HL-60 (cell line): ENCODE data around the gene ARL13B.

Experiments used
- GABPA ChIP-seq: IDR thresholded peaks from 2 replicates; pipeline ENCODE4 v1.6.1; 2012; ENCODE audit warnings: low read depth
- POLR2AphosphoS5 ChIP-seq: IDR thresholded peaks from 2 replicates; pipeline ENCODE4 v1.6.1; 2012; ENCODE audit warnings: low read depth
- REST ChIP-seq: IDR thresholded peaks from 2 replicates; pipeline ENCODE4 v1.6.1; 2012; ENCODE audit warnings: low read depth; ENCODE audit not compliant: insufficient replicate concordance
- TF ChIP-seq, protein P1 (sequence below): IDR thresholded peaks from one replicate; pipeline ENCODE4 v1.5.1; 2011; ENCODE audit warnings: low read length, control low read depth, inconsistent platforms; ENCODE audit not compliant: insufficient read depth

GRCh38 chr3:94015025-94015424 lies 35.1 kb downstream of the ARL13B start:
- TF ChIP-seq GABPA: no peak
- TF ChIP-seq, protein P1, sequence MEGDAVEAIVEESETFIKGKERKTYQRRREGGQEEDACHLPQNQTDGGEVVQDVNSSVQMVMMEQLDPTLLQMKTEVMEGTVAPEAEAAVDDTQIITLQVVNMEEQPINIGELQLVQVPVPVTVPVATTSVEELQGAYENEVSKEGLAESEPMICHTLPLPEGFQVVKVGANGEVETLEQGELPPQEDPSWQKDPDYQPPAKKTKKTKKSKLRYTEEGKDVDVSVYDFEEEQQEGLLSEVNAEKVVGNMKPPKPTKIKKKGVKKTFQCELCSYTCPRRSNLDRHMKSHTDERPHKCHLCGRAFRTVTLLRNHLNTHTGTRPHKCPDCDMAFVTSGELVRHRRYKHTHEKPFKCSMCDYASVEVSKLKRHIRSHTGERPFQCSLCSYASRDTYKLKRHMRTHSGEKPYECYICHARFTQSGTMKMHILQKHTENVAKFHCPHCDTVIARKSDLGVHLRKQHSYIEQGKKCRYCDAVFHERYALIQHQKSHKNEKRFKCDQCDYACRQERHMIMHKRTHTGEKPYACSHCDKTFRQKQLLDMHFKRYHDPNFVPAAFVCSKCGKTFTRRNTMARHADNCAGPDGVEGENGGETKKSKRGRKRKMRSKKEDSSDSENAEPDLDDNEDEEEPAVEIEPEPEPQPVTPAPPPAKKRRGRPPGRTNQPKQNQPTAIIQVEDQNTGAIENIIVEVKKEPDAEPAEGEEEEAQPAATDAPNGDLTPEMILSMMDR: no peak
- no peak for TF ChIP-seq POLR2AphosphoS5
- no peak for TF ChIP-seq REST
